Measurements from ENCODE around the gene SYT14. TPM values are rescaled to one million over a fixed set of nuclear protein-coding genes. Genes with fewer than 3 reads are reported as not detected.
"Not testable (repeated sequence)": the region's sequence is repeated elsewhere in the genome, so short reads cannot be mapped to it uniquely, and the experiment has no call there.

The SYT14 gene
- total RNA-seq, 1 experiment from 2014 or later: 0.07 TPM

GRCh38 chr1:209965996-209966395 is 28.0 kb downstream of the SYT14 start:
- Histone ChIP-seq H3K79me2 (ENCODE audit: insufficient read depth, low read length) (no peaks in the 10 kb centered on the region), H3K27ac (ENCODE audit: low read depth, low read length) (no peak overlapping the region), H3K4me1 (ENCODE audit: control insufficient read depth in 1 of 2, insufficient read depth in 2 of 2, low read length in 2 of 2) (no peaks in the 10 kb centered on the region), H3K4me3 (replicated peaks in 1 of 2; ENCODE audit: low read depth in 1 of 2, low read length in 2 of 2) (no peak overlapping the region), H2AFZ (ENCODE audit: low read depth, low read length, poor library complexity, severe bottlenecking) (no peak overlapping the region), H3K9ac (ENCODE audit: low read length) (no peak overlapping the region), H3K9me2 (ENCODE audit: insufficient read depth) (no peaks in the 10 kb centered on the region), H3K9me3 (ENCODE audit: control insufficient read depth in 1 of 2, insufficient read depth in 1 of 2, low read depth in 1 of 2, low read length in 2 of 2) (no peaks in the 10 kb centered on the region), H3K27me3 (ENCODE audit: insufficient read depth, low read length) (peaks cover 25% of the 10 kb centered on the region), H3K4me2 (ENCODE audit: low read length) (no peak overlapping the region), H3K36me3 (ENCODE audit: control insufficient read depth in 1 of 2, insufficient read depth in 2 of 2, low read length in 2 of 2) (no peaks in the 10 kb centered on the region), H4K20me1 (ENCODE audit: insufficient read depth) (no peaks in the 10 kb centered on the region)
- no TSS peak for BruUV-seq (replicated peaks)
- ChIA-PET RAD21 (ENCODE audit: low non-redundant PET in 1 of 2, low total read pairs in 2 of 2, uncharacterized antibody in 2 of 2, unreplicated experiment in 2 of 2) (no interaction called here), CTCF (no interaction called here), POLR2A (no interaction called here)
- intact Hi-C loops (cut with micrococcal nuclease): loop anchor here (5.0 kb wide), 1 partner anchor 54 kb away; no protein-coding TSS in a partner anchor
- no peak for DNase-seq (ENCODE audit: low read depth, low spot score)
- no peak for ATAC-seq
- TF ChIP-seq CBX3 (IDR thresholded peaks at IDR 0.05; ENCODE audit: low read depth): no peak
- no peak for TF ChIP-seq YY1 (IDR thresholded peaks at IDR 0.05; ENCODE audit: extremely low read depth, insufficient replicate concordance, low read depth, low read length)
- no peak for TF ChIP-seq SP1 (IDR thresholded peaks at IDR 0.05; ENCODE audit: low read depth)
- TF ChIP-seq, protein P1, sequence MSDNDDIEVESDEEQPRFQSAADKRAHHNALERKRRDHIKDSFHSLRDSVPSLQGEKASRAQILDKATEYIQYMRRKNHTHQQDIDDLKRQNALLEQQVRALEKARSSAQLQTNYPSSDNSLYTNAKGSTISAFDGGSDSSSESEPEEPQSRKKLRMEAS (IDR thresholded peaks at IDR 0.05): no peak
- no peak for TF ChIP-seq TCF7L2 (IDR thresholded peaks at IDR 0.05; ENCODE audit: borderline replicate concordance, extremely low read depth, insufficient read depth, insufficient read length)
- no peak for TF ChIP-seq ATF3 (IDR thresholded peaks at IDR 0.05)
- TF ChIP-seq ZFX (IDR thresholded peaks at IDR 0.05): no peak
- TF ChIP-seq EZH2phosphoT487 (IDR thresholded peaks at IDR 0.05; ENCODE audit: borderline replicate concordance): no peak

GRCh38 chr1:209978721-209979120 is 40.7 kb downstream of the SYT14 start:
- H3K9ac ChIP-seq (ENCODE audit: low read length); H2AFZ ChIP-seq (ENCODE audit: low read depth, low read length, poor library complexity, severe bottlenecking); BruUV-seq (replicated peaks); CTCF ChIA-PET; H3K4me1 ChIP-seq (ENCODE audit: control insufficient read depth in 1 of 2, insufficient read depth in 2 of 2, low read length in 2 of 2); H3K9me2 ChIP-seq (ENCODE audit: insufficient read depth); H3K36me3 ChIP-seq (ENCODE audit: control insufficient read depth in 1 of 2, insufficient read depth in 2 of 2, low read length in 2 of 2); H4K20me1 ChIP-seq (ENCODE audit: insufficient read depth); DNase-seq (ENCODE audit: low read depth, low spot score); H3K27me3 ChIP-seq (ENCODE audit: insufficient read depth, low read length); H3K4me3 ChIP-seq (replicated peaks in 1 of 2; ENCODE audit: low read depth in 1 of 2, low read length in 2 of 2); H3K4me2 ChIP-seq (ENCODE audit: low read length); RAD21 ChIA-PET (ENCODE audit: low non-redundant PET in 1 of 2, low total read pairs in 2 of 2, uncharacterized antibody in 2 of 2, unreplicated experiment in 2 of 2); H3K27ac ChIP-seq (ENCODE audit: low read depth, low read length); POLR2A ChIA-PET; H3K79me2 ChIP-seq (ENCODE audit: insufficient read depth, low read length); H3K9me3 ChIP-seq (ENCODE audit: control insufficient read depth in 1 of 2, insufficient read depth in 1 of 2, low read depth in 1 of 2, low read length in 2 of 2); ATAC-seq; intact Hi-C loops (cut with micrococcal nuclease): not testable (repeated sequence)

Measured in HCT116 (cell line).